ENCODE data around the gene TEX28. TPM values are rescaled to one million over a fixed set of nuclear protein-coding genes. Genes with fewer than 3 reads are reported as not detected.
"Not testable (repeated sequence)": the region's sequence is repeated elsewhere in the genome, so short reads cannot be mapped to it uniquely, and the experiment has no call there.

The TEX28 gene
- polyA plus RNA-seq, 4 donors, result not detected

DNA sequence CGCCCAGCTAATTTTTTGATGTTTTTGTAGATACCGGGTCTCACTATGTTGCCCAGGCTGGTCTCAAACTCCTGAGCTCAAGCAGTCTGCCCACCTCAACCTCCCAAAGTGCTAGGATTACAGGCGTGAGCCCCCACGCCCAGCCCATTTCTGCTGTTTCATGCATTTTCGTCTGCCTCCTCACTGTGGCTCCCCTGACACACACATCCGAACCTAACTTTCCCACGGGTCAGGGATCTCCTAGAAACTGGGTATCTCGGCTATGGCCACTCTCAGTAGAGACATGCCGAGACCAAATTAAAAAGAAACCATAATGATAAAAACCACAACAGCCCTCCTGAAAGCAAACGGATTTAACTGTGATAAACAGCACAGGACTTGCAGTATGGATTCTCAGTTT lies 46.8 kb downstream of the TEX28 start:
- not testable (repeated sequence) for DNase-seq (ENCODE audit: low read depth in 4 of 4, low spot score in 3 of 4)

DNA sequence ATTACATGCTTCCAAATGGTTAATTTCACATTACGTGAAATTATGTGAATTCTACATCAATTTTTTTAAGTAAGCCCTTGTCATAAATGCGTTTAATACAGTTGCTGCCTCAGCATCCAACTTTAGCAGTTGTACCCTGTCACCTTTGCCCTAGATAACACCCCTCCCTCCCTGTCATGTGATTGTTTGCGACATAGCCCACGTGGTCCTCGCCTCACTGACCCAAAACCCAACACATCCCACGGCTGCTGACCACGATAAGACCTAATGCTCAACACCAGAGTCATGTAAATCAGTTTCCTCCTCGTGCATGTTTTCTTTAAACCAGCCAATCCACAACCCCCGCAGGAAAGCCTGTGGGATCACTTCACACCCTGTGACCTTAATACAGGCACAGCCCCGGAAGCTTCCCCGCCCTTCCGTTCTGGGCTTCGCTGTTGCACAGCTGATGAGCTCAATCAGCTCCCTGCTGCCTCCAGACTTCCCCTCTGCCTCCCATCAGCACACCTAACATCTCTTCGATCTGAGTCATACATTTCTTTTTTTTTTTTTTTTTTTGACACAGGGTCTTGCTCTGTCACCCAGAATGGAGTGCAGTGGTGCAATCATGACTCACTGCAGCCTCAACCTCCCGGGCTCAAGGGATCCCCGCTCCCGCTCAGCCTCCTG lies 47.4 kb downstream of the TEX28 start:
- DNase-seq (ENCODE audit: low read depth in 4 of 4, low spot score in 3 of 4), result not testable (repeated sequence)

DNA sequence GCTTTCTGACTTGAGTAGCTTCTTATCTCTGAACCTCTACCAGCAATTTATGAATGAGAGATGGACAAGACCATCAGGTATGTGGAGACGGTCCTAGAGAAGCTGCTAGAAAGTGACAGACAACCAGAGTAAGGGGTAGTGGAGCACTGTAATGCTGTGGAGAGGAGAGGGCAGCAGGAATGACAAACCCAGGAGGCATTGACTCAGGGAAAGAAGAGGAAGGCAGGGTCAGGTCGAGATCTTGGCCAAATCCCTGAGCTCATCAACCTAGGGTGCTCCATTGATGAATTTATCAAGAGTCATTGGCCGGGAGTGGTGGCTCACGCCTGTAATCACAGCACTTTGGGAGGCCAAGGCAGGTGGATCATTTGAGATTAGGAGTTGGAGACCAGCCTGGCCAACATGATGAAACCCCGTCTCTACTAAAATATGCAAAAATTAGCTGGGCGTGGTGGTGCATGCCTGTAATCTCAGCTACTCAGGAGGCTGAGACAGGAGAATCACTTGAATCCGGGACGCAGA lies 54.9 kb downstream of the TEX28 start:
- not testable (repeated sequence) for DNase-seq (ENCODE audit: low read depth in 4 of 4, low spot score in 3 of 4)

DNA sequence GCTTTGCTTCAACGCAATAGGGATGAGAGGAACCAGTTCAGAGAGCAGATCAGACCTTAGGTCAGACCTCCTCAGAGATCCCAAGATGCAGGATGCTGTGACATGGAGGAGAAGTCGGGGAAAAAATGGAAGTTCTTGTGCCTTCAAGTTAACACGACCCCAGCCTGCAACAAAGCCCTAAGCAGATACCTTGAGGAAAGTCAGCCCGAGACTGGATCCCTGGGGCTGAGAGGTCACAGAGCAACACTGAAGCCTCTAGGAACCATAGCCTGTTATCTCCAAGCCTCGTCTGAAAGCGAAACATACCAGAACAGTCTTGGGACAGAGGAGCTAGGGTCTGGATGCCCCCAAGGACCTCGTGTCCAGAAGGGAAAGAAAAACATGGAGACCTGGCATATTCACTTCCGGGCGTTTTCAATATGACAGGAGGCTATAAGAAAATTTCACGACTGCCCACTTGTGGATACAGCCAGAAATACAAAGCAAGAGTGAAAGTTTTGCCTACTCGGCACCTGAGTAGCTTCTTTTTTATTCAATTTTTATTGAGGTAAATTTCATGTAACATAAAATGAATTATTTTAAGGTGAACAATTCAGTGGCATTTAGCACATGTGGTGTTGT lies 55.9 kb downstream of the TEX28 start:
- not testable (repeated sequence) for DNase-seq (ENCODE audit: low read depth in 4 of 4, low spot score in 3 of 4)

DNA sequence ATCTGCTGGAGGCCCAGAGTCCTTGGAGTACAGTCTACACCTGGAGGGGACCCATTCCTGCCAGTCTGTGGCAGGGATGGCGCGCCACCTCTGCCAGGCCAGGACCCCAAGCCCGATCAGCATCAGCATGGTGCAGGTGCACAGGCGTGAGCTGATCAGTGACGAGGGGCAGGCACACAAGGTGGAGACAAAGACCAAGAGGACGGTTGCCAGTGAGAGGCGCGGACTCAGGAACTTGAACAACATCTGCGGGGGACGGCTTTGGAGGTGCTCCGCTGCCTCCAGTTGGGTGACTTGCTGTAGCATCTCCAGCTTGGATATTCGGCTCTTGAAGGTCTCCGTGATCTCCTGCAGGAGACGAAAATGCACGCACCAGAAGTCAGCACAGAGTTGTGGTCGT lies 61.3 kb downstream of the TEX28 start:
- DNase-seq (ENCODE audit: low read depth in 4 of 4, low spot score in 3 of 4), result not testable (repeated sequence)

DNA sequence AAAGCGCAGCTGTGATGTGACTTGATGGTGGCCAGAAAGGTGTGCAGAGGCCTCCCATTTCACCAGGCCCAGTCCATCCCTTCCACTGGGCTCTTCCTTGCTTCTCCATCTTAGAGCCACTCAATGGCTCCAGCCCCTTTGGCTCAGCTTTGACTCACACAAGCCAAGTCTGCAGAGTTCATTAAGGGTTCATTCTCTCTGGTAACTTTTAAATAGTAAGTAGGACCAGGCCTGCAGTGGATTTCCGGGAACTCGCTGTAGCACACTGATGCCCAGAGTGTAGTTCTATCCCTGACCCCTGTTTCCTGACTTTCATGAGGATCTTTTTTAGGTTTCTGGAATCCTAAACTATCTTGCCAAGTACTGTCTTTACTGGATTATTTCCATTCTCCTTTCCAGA lies 63.5 kb downstream of the TEX28 start:
- not testable (repeated sequence) for DNase-seq (ENCODE audit: low read depth in 4 of 4, low spot score in 3 of 4)

DNA sequence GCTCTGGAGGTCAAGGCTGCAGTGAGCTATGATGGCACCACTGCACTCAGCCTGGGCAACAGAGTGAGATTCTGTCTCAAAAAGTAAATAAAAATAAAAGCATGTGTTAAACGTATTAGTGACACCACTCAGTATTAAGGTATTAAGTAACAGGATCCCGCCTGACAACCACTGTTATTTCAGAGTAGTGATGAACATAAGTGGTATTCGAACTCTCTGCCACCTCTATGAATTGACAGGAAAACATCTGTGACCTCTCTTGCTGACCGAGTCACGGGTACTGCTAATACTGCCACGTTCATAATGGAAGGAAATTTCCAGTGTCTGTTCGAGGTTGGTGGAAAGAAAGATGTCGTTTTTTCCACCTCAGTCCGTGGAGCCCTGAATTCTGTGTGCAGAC lies 68.2 kb downstream of the TEX28 start:
- not testable (repeated sequence) for DNase-seq (ENCODE audit: low read depth in 4 of 4, low spot score in 3 of 4)

DNA sequence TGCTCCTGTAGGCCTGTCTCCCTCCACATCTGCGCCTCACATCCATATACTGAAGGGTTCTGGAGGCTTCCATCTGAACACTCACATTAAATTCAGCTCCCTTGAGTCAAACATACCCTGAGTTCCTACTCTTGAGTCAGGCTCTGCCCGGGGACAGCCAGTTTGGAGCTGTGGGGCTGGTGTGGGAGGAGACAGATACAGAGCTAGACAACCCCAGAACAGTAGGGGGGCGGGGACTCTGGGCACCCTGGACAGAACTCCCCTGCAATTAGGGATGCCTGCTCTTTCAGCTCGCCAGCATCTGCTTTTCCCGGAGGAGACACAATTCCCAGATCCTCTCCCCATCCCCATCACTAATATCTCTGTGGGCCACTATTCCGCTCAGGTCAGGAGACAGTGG lies 69.6 kb downstream of the TEX28 start:
- not testable (repeated sequence) for DNase-seq (ENCODE audit: low read depth in 4 of 4, low spot score in 3 of 4)

Other genes with a start within 250 kb of the TEX28 start
- gene MECP2, start 197.4 kb downstream of the TEX28 start, polyA plus RNA-seq (ENCODE audit: insufficient read length in 4 of 4), result 10 to 100 TPM; 23.2 to 31.9 (median 29.7) TPM
- not detected for gene OPN1LW, start 150.9 kb downstream of the TEX28 start, polyA plus RNA-seq (ENCODE audit: insufficient read length in 4 of 4)
- gene OPN1MW, start 112.5 kb downstream of the TEX28 start, polyA plus RNA-seq (ENCODE audit: insufficient read length in 4 of 4), result not detected
- not detected for gene OPN1MW2, start 75.4 kb downstream of the TEX28 start, polyA plus RNA-seq (ENCODE audit: insufficient read length in 4 of 4)
- not detected for gene OPN1MW3, start 37.5 kb downstream of the TEX28 start, polyA plus RNA-seq (ENCODE audit: insufficient read length in 4 of 4)
- under 1 TPM; 0.22 to 0.33 (median 0.25) TPM for gene TKTL1, start 671 bp upstream of the TEX28 start, polyA plus RNA-seq (ENCODE audit: insufficient read length in 4 of 4)
- gene FLNA, start 79.5 kb upstream of the TEX28 start, polyA plus RNA-seq (ENCODE audit: insufficient read length in 4 of 4), result 100 to 1,000 TPM; 390 to 584 (median 487) TPM
- gene EMD, start 84.2 kb upstream of the TEX28 start, polyA plus RNA-seq (ENCODE audit: insufficient read length in 4 of 4), result 10 to 100 TPM; 59.5 to 75.9 (median 68.4) TPM
- 1,000 to 10,000 TPM; 2,891 to 3,494 (median 3,187) TPM for gene RPL10, start 103.3 kb upstream of the TEX28 start, polyA plus RNA-seq (ENCODE audit: insufficient read length in 4 of 4)
- 10 to 100 TPM; 10.1 to 16.5 (median 12.0) TPM for gene DNASE1L1, start 114.1 kb upstream of the TEX28 start, polyA plus RNA-seq (ENCODE audit: insufficient read length in 4 of 4)
- gene TAFAZZIN, start 116.4 kb upstream of the TEX28 start, polyA plus RNA-seq (ENCODE audit: insufficient read length in 4 of 4), result 10 to 100 TPM; 23.9 to 50.8 (median 33.3) TPM
- gene ATP6AP1, start 133.6 kb upstream of the TEX28 start, polyA plus RNA-seq (ENCODE audit: insufficient read length in 4 of 4), result 100 to 1,000 TPM in 3 of 4 donors, 10 to 100 TPM in 1; 90.0 to 165 (median 151) TPM
- gene GDI1, start 142.0 kb upstream of the TEX28 start, polyA plus RNA-seq (ENCODE audit: insufficient read length in 4 of 4), result 100 to 1,000 TPM; 120 to 154 (median 127) TPM
- 10 to 100 TPM; 44.1 to 52.3 (median 46.7) TPM for gene FAM50A, start 149.0 kb upstream of the TEX28 start, polyA plus RNA-seq (ENCODE audit: insufficient read length in 4 of 4)
- 10 to 100 TPM; 45.2 to 69.6 (median 53.6) TPM for gene PLXNA3, start 163.2 kb upstream of the TEX28 start, polyA plus RNA-seq (ENCODE audit: insufficient read length in 4 of 4)
- 10 to 100 TPM; 11.2 to 14.8 (median 12.2) TPM for gene LAGE3, start 184.2 kb upstream of the TEX28 start, polyA plus RNA-seq (ENCODE audit: insufficient read length in 4 of 4)
- 10 to 100 TPM; 19.9 to 29.3 (median 27.1) TPM for gene UBL4A, start 191.5 kb upstream of the TEX28 start, polyA plus RNA-seq (ENCODE audit: insufficient read length in 4 of 4)
- 10 to 100 TPM; 17.2 to 21.7 (median 21.0) TPM for gene SLC10A3, start 195.5 kb upstream of the TEX28 start, polyA plus RNA-seq (ENCODE audit: insufficient read length in 4 of 4)
- 10 to 100 TPM; 25.6 to 43.5 (median 30.7) TPM for gene FAM3A, start 221.1 kb upstream of the TEX28 start, polyA plus RNA-seq (ENCODE audit: insufficient read length in 4 of 4)

Data from left renal pelvis (tissue), 4 donors.